Right lobe of liver (tissue), 6 donors: Measurements from ENCODE around the gene PBX2. TPM values are rescaled to one million over a fixed set of nuclear protein-coding genes. Genes with fewer than 3 reads are reported as not detected.
"Not testable (repeated sequence)": the region's sequence is repeated elsewhere in the genome, so short reads cannot be mapped to it uniquely, and the experiment has no call there.

Source experiments
- ATAC-seq, 4 donors: fragments of 200-7000 bp; cut with Tn5 transposase; one replicate each; pipeline ENCODE4 v1.9.1; 2020; ENCODE audit warnings: mild to moderate bottlenecking in 4 of 4, moderate library complexity in 4 of 4
- DNase-seq, 3 donors: peaks; one replicate each; pipeline ENCODE4 v3.0.0-alpha.2; 2020
- H3K27ac ChIP-seq, 3 donors: fragments of 200-600 bp; one replicate each; pipeline ENCODE4 v1.8.0; 2022
- H3K27me3 ChIP-seq, 2 donors: fragments of 200-600 bp; one replicate each; pipeline ENCODE4 v1.8.0; 2022
- H3K36me3 ChIP-seq, 4 donors: fragments of 200-600 bp; sonication (generic) in 1 of 4; one replicate each; pipeline versions ENCODE4 v1.5.1 to v1.8.0; 2017 to 2022; ENCODE audit warnings: control low read depth in 1 of 4
- H3K4me1 ChIP-seq, 4 donors: fragments of 200-600 bp; sonication (generic) in 1 of 4; one replicate each; pipeline versions ENCODE4 v1.5.1 to v1.8.0; 2017 to 2022; ENCODE audit warnings: control low read depth in 1 of 4
- H3K4me3 ChIP-seq, 3 donors: fragments of 200-600 bp; one replicate each; pipeline ENCODE4 v1.8.0; 2022
- H3K9me3 ChIP-seq, 4 donors: fragments of 200-600 bp; sonication (generic) in 1 of 4; one replicate each; pipeline versions ENCODE4 v1.5.1 to v1.8.0; 2017 to 2022; ENCODE audit warnings: control low read depth in 1 of 4
- POLR2A ChIP-seq: fragments of 450-650 bp; IDR thresholded peaks from one replicate; pipeline ENCODE4 v1.6.1; 2017; ENCODE audit warnings: antibody characterized with exemption, mild to moderate bottlenecking
- WGBS: methylation state at CpG from one replicate; pipeline ENCODE4 v1.1.6; 2018; ENCODE audit warnings: low coverage, low lambda C conversion rate; ENCODE audit not compliant: insufficient coverage; ENCODE audit errors: missing lambda C conversion rate; 5-methylcytosine and 5-hydroxymethylcytosine counted together
- intact Hi-C, 2 donors: fragments of 100-400 bp; cut with DNase I; formaldehyde crosslinking; loops; one replicate each; pipeline versions ENCODE4 v1.11.2 to v1.14.1; 2022
- total RNA-seq, 6 experiments: library from RNA; depleted of rRNA in 2 of 6; stranded (reverse); fragments of >200 nt in 2 of 6; fragmentation: NEBNext Ultra II Directional in 3 of 6; extraction: Animal tissue kit (Norgen Biotek cat#: 25700) in 3 of 6; gene quantifications; one replicate each; pipeline versions ENCODE4 v1.1.0 to v1.2.4, GENCODE V29; 2016 to 2023
- TF ChIP-seq, protein P1 (sequence below), 4 donors: fragments of 200-600 bp in 3 of 4; fragments of 450-650 bp in 1 of 4; IDR thresholded peaks; one replicate each; pipeline versions ENCODE4 v1.5.1 to v1.8.0; 2016 to 2022; ENCODE audit warnings: antibody characterized with exemption in 4 of 4, mild to moderate bottlenecking in 2 of 4
- donor health status: DM: no; HTN: yes; CAD: no.
- donor health status: DM: no; HTN: no; CAD: no.
- donor health status: DM: no; HTN: no; CAD: no.
- donor health status: DM: no; HTN: yes; CAD: no.
- donor health status: DM: no; HTN: yes; CAD: no.

Gene PBX2
- total RNA-seq, 6 experiments from 2014 or later: 15.5 to 29.5 (median 24.3) TPM

DNA sequence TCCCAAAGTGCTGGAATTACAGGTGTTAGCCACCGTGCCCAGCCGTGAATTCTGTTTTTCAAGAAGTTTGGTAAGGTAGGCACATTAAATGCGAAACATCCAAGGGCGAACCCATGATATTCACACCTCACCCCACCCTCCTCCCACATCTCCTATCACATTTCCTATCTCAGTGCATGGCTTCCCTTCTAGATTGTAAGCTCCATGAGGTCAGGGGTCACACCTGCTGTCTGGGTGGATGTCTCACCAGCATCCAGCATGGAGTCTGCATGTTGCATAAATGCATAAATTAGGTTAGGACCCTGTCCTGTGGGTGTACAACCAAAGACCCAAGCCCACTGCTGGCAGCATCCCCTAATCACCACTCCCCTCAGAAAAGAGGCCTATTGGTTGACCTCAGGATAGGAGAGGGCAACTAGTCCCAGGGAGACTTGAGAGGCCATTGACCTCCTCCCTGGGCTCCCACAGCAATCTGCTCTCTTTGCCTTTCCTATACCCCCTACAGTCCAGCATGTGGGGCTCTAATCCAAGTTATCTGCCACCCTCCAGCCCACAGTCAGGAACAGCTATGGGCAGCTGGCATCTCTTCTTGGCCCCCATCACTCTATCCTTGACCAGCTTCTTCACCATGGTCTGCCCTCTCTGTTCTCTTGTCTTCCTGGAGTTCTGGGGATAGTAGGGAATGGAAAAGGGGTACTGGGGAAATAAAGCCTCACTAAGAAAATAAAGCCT is 42.4 kb downstream of the PBX2 start:
- intact Hi-C loops: no loop called here
- TF ChIP-seq, protein P1, sequence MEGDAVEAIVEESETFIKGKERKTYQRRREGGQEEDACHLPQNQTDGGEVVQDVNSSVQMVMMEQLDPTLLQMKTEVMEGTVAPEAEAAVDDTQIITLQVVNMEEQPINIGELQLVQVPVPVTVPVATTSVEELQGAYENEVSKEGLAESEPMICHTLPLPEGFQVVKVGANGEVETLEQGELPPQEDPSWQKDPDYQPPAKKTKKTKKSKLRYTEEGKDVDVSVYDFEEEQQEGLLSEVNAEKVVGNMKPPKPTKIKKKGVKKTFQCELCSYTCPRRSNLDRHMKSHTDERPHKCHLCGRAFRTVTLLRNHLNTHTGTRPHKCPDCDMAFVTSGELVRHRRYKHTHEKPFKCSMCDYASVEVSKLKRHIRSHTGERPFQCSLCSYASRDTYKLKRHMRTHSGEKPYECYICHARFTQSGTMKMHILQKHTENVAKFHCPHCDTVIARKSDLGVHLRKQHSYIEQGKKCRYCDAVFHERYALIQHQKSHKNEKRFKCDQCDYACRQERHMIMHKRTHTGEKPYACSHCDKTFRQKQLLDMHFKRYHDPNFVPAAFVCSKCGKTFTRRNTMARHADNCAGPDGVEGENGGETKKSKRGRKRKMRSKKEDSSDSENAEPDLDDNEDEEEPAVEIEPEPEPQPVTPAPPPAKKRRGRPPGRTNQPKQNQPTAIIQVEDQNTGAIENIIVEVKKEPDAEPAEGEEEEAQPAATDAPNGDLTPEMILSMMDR (IDR thresholded peaks at IDR 0.05): no peak
- no peak for ATAC-seq

DNA sequence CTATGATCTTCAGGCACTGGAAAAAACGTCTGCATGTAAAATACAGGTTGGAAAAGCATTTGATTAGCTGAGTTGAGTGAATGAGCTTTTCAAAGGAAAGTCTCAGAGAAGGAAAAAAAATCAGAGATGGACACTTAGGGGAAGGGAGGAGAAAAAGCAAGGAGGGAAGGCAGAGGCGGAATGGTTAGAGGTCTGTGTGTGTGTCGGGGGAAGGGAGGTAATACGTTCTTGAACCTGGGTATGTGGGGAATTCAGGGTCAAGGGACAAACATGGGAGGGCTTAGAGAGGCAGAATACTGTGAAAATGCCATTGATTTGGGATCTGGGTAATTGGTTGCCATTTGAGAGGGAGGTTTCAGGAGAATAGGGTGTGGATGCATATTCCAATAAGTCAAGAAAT is 43.3 kb downstream of the PBX2 start:
- Histone ChIP-seq H3K4me1 (no peaks in the 10 kb centered on the region), H3K36me3 (no peaks in the 10 kb centered on the region), H3K9me3 (no peaks in the 10 kb centered on the region), H3K27me3 (peaks cover 0 to 6% of the 10 kb centered on the region in 2 donors), H3K4me3 (no peak overlapping the region), H3K27ac (no peak overlapping the region)
- TF ChIP-seq, protein P1 (IDR thresholded peaks at IDR 0.05): no peak
- TF ChIP-seq POLR2A: no peak
- DNase-seq (no peak), ATAC-seq (no peak)
- intact Hi-C loops: no loop called here
- WGBS: 34% methylated on average over 4 of the region's 4 CpGs

More for the DNA sequence above, 42.4 kb downstream of the PBX2 start:
- WGBS: 71% methylated on average over 4 of the region's 4 CpGs
- no peaks in the 10 kb centered on the region for H3K9me3 ChIP-seq
- H3K27me3 ChIP-seq: peaks cover 0 to 6% of the 10 kb centered on the region in 2 donors
- no peaks in the 10 kb centered on the region for H3K4me1 ChIP-seq
- no peak overlapping the region for H3K27ac ChIP-seq
- DNase-seq: no peak
- no peaks in the 10 kb centered on the region for H3K36me3 ChIP-seq
- H3K4me3 ChIP-seq: no peak overlapping the region

DNA sequence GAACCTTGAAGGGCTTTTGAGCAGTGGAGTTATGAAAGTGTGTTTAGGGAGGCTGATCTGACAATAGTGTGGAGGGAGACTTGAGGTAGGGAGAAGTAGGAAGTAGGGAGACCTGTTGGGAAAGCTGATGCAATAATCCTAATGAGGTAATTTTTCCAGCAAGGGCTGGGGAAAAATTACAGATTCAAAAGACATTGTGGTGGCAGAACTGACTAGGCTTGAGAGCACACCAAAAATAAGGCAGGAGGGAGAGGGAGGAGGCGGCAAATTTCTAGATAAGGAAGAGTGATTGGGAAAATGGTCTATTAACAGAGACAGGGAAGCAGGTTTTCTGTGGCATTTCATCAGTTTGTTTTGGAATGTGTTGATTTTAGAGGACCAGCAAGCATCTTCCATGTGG is 43.7 kb downstream of the PBX2 start:
- TF ChIP-seq POLR2A: no peak
- TF ChIP-seq, protein P1 (IDR thresholded peaks at IDR 0.05): no peak
- Histone ChIP-seq H3K4me3 (no peak overlapping the region), H3K4me1 (no peaks in the 10 kb centered on the region), H3K9me3 (no peaks in the 10 kb centered on the region), H3K27me3 (peaks cover 0 to 6% of the 10 kb centered on the region in 2 donors), H3K36me3 (no peaks in the 10 kb centered on the region), H3K27ac (no peak overlapping the region)
- intact Hi-C loops: no loop called here
- DNase-seq (no peak), ATAC-seq (no peak)
- 78% methylated on average over 1 of the region's 1 CpG for WGBS

DNA sequence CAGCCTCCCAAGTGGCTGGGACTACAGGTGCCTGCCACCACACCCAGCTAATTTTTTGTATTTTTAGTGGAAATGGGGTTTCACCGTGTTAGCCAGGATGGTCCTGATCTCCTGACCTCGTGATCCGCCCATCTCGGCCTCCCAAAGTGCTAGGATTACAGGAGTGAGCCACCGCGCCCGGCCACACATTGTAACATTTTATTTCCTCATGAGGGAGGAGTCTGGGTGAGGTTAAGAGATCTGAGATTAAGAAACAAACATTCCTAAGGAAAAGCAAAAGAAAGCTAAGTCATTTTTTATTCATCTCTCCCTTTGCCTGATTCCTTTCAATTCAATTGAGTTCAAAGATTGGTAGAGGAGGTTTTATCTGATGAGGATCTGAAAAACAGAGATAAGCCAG is 45.8 kb downstream of the PBX2 start:
- intact Hi-C loops, H3K4me1 ChIP-seq, ATAC-seq, H3K4me3 ChIP-seq, DNase-seq, H3K36me3 ChIP-seq, H3K9me3 ChIP-seq, H3K27ac ChIP-seq, H3K27me3 ChIP-seq: not testable (repeated sequence)
- 80% methylated on average over 7 of the region's 7 CpGs for WGBS

DNA sequence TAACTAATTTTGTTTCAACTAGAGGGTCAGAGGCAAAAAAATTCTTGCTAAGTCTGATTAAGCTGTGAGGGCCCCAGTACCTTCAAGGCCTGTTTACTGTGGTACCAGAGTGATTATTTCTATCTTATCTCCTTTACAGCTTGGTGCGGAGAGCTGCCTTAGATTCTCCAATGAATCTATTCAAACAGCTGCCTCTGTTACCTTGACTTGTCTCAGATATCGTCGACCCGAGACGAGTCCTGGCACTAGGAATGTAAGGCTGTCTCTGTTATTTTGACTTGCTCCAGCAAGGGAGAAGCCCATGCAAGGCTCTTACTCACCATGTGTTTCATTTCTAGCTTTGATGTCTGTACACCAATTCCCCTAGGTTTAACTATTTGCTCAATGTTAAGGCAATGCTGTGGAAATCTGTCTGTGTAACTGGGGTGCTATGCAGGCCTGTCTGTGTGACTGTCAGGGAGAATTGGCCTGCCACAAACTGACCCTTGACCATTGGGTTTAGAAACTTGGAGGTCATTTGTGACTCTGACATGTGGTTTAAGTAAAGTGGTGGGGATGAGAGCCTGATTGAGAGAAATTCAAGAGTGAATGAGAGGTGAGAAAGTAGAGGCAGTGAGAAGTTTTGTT is 49.5 kb downstream of the PBX2 start:
- H3K36me3 ChIP-seq: no peaks in the 10 kb centered on the region
- H3K27me3 ChIP-seq: no peaks in the 10 kb centered on the region
- TF ChIP-seq, protein P1 (IDR thresholded peaks at IDR 0.05): no peak
- TF ChIP-seq POLR2A: no peak
- H3K9me3 ChIP-seq: no peaks in the 10 kb centered on the region
- no peak for DNase-seq
- H3K4me1 ChIP-seq: peaks cover 0 to 9% (median 0%) of the 10 kb centered on the region in 4 donors
- H3K27ac ChIP-seq: peak overlapping the region in 1 of 3 donors; percentile 0
- intact Hi-C loops: no loop called here
- WGBS: 81% methylated on average over 5 of the region's 5 CpGs
- H3K4me3 ChIP-seq: no peak overlapping the region
- ATAC-seq: peak in 2 of 4 donors; percentile 45 to 65
